ENCODE data around the gene SLC27A1. TPM values are rescaled to one million over a fixed set of nuclear protein-coding genes. Genes with fewer than 3 reads are reported as not detected.
"Not testable (repeated sequence)": the region's sequence is repeated elsewhere in the genome, so short reads cannot be mapped to it uniquely, and the experiment has no call there.

The SLC27A1 gene
- total RNA-seq, 1 donor from 2014 or later, result 29.5 TPM

- no peak for DNase-seq (ENCODE audit: extremely low read depth, low read depth, low spot score)
Measured at GRCh38 chr19:17484520-17485185, 14.3 kb downstream of the SLC27A1 start.

GRCh38 chr19:17486545-17487240 lies 16.4 kb downstream of the SLC27A1 start:
- no peak for DNase-seq (ENCODE audit: extremely low read depth, low read depth, low spot score)

- no peak for DNase-seq (ENCODE audit: extremely low read depth, low read depth, low spot score)
Measured at GRCh38 chr19:17487284-17488121, 17.2 kb downstream of the SLC27A1 start.

- DNase-seq (ENCODE audit: extremely low read depth, low read depth, low spot score), result no peak
Measured at GRCh38 chr19:17488593-17489391, 18.5 kb downstream of the SLC27A1 start.

- DNase-seq (ENCODE audit: extremely low read depth, low read depth, low spot score), result no peak
Measured at GRCh38 chr19:17489392-17490030, 19.2 kb downstream of the SLC27A1 start.

GRCh38 chr19:17490411-17490810 lies 20.1 kb downstream of the SLC27A1 start:
- DNase-seq (ENCODE audit: extremely low read depth, low read depth, low spot score), result no peak

GRCh38 chr19:17491287-17491686 lies 21.0 kb downstream of the SLC27A1 start:
- no peak for DNase-seq (ENCODE audit: extremely low read depth, low read depth, low spot score)

- DNase-seq (ENCODE audit: extremely low read depth, low read depth, low spot score), result no peak
Measured at GRCh38 chr19:17495639-17496296, 25.4 kb downstream of the SLC27A1 start.

- no peak for DNase-seq (ENCODE audit: extremely low read depth, low read depth, low spot score)
Measured at GRCh38 chr19:17496337-17496997, 26.1 kb downstream of the SLC27A1 start.

GRCh38 chr19:17497149-17497798 lies 26.9 kb downstream of the SLC27A1 start:
- no peak for DNase-seq (ENCODE audit: extremely low read depth, low read depth, low spot score)

GRCh38 chr19:17499025-17499424 lies 28.7 kb downstream of the SLC27A1 start:
- not testable (repeated sequence) for DNase-seq (ENCODE audit: extremely low read depth, low read depth, low spot score)

GRCh38 chr19:17499648-17500446 lies 29.5 kb downstream of the SLC27A1 start:
- no peak for DNase-seq (ENCODE audit: extremely low read depth, low read depth, low spot score)

- no peak for DNase-seq (ENCODE audit: extremely low read depth, low read depth, low spot score)
Measured at GRCh38 chr19:17500447-17501198, 30.3 kb downstream of the SLC27A1 start.

GRCh38 chr19:17503240-17503639 lies 32.9 kb downstream of the SLC27A1 start:
- no peak for DNase-seq (ENCODE audit: extremely low read depth, low read depth, low spot score)

- DNase-seq (ENCODE audit: extremely low read depth, low read depth, low spot score), result no peak
Measured at GRCh38 chr19:17504030-17504429, 33.7 kb downstream of the SLC27A1 start.

- no peak for DNase-seq (ENCODE audit: extremely low read depth, low read depth, low spot score)
Measured at GRCh38 chr19:17504456-17504855, 34.1 kb downstream of the SLC27A1 start.

GRCh38 chr19:17505223-17505622 lies 34.9 kb downstream of the SLC27A1 start:
- DNase-seq (ENCODE audit: extremely low read depth, low read depth, low spot score), result no peak
